Testis (tissue), 3 donors: Measurements from ENCODE around the gene GDPD3. TPM values are rescaled to one million over a fixed set of nuclear protein-coding genes. Genes with fewer than 3 reads are reported as not detected.

Source experiments
- DNase-seq: peaks from one replicate; pipeline ENCODE4 v3.0.0-alpha.2; 2019
- H3K27ac ChIP-seq, 2 donors: fragments of 200-600 bp; sonication (generic); one replicate each; pipeline ENCODE4 v1.5.1; 2019
- H3K27me3 ChIP-seq: fragments of 200-600 bp; sonication (generic); one replicate; pipeline ENCODE4 v1.5.1; 2019
- H3K36me3 ChIP-seq: fragments of 200-600 bp; sonication (generic); one replicate; pipeline ENCODE4 v1.5.1; 2017; ENCODE audit warnings: low read depth; ENCODE audit errors: missing control alignments
- H3K4me1 ChIP-seq: fragments of 200-600 bp; sonication (generic); one replicate; pipeline ENCODE4 v1.5.1; 2019
- H3K4me3 ChIP-seq, 2 donors: fragments of 200-600 bp; sonication (generic); one replicate each; pipeline ENCODE4 v1.5.1; 2017 to 2019
- H3K9me3 ChIP-seq: fragments of 200-600 bp; sonication (generic); one replicate; pipeline ENCODE4 v1.5.1; 2017
- CTCF ChIP-seq, 3 experiments: fragments of 450-650 bp in 2 of 3; fragments of 200-600 bp in 1 of 3; sonication (generic) in 1 of 3; IDR thresholded peaks; one replicate each; pipeline ENCODE4 v1.5.1; 2016 to 2019; ENCODE audit warnings: antibody characterized with exemption in 3 of 3, mild to moderate bottlenecking in 2 of 3, moderate library complexity in 1 of 3
- POLR2A ChIP-seq: fragments of 450-650 bp; IDR thresholded peaks from one replicate; pipeline ENCODE4 v1.6.1; 2017; ENCODE audit warnings: antibody characterized with exemption, mild to moderate bottlenecking, moderate library complexity
- WGBS, 2 donors: methylation state at CpG; one replicate each; pipeline ENCODE4 v1.1.5; 2018; 5-methylcytosine and 5-hydroxymethylcytosine counted together
- intact Hi-C: fragments of 100-400 bp; cut with DNase I; formaldehyde crosslinking; loops from one replicate; pipeline ENCODE4 v1.15.1; 2023; ENCODE audit warnings: low total_unique reads
- polyA plus RNA-seq: library from polyadenylated mRNA; stranded (reverse); fragments of 350-450 nt; fragmentation: Illumina TruSeq; extraction: RNeasy Lipid Tissue Mini Kit (QIAGEN cat#74804); gene quantifications from one replicate; pipeline ENCODE4 v1.2.3, GENCODE V29; 2014; ENCODE audit warnings: low read depth, low replicate concordance; ENCODE audit not compliant: insufficient read depth
- total RNA-seq, 2 donors: library from RNA; depleted of rRNA; stranded (reverse); fragments of >200 nt; gene quantifications; one replicate each; pipeline ENCODE4 v1.2.3, GENCODE V29; 2016

Gene GDPD3
- total and polyA plus RNA-seq, 3 donors from 2014 or later, result 1.5 to 7.2 (median 4.0) TPM

DNA sequence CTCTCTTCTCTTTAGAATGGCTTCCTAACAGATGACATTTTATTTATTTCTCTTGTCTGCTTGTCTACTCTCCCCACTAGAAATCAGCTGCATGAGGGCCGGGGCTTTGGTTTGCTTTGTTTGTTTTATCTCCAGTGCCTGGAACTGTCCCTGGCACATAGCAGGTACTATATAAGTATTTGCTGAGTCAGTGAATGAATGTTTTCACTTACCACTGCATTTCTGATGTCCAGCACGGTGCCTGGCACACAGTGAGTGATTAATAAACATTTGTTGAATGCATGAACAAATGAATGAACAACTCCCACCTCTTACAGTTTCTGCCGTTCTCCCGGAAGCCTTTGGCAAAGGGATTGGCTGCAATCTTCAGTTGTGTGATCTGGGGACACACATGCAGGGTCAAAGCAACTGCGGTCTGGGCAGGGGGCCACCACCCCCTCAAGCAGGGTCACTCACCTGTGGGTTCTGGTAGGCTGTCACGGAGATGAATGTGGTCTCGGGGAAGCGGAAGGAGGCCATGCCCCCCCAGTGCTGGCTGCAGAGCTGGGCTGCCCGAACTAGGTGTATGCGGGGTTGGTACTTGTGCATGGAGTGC, 25.0 kb downstream of the GDPD3 start:
- no peaks in the 10 kb centered on the region for H3K27me3 ChIP-seq
- H3K4me3 ChIP-seq, result no peak overlapping the region
- peaks cover 23% of the 10 kb centered on the region for H3K4me1 ChIP-seq
- H3K27ac ChIP-seq, result no peak overlapping the region
- H3K36me3 ChIP-seq, result no peaks in the 10 kb centered on the region
- intact Hi-C loops, result no loop called here
- WGBS, 2 donors, result 82% methylated on average over 10 of the region's 10 CpGs
- TF ChIP-seq CTCF (IDR thresholded peaks at IDR 0.05) (no peak), POLR2A (no peak)
- DNase-seq, result no peak
- H3K9me3 ChIP-seq, result no peaks in the 10 kb centered on the region

- DNase-seq, result no peak
- Histone ChIP-seq H3K4me1 (peaks cover 18% of the 10 kb centered on the region), H3K27me3 (no peaks in the 10 kb centered on the region), H3K4me3 (no peak overlapping the region), H3K9me3 (no peaks in the 10 kb centered on the region), H3K36me3 (no peaks in the 10 kb centered on the region), H3K27ac (no peak overlapping the region)
- no peak for TF ChIP-seq POLR2A
- TF ChIP-seq CTCF (IDR thresholded peaks at IDR 0.05), result no peak
- intact Hi-C loops, result no loop called here
- whole genome bisulfite sequencing, 2 donors, result 87 to 91% methylated on average over 11 of the region's 11 CpGs
Observed at GRCh38 chr16:30087181-30087898, 26.0 kb downstream of the GDPD3 start.

DNA sequence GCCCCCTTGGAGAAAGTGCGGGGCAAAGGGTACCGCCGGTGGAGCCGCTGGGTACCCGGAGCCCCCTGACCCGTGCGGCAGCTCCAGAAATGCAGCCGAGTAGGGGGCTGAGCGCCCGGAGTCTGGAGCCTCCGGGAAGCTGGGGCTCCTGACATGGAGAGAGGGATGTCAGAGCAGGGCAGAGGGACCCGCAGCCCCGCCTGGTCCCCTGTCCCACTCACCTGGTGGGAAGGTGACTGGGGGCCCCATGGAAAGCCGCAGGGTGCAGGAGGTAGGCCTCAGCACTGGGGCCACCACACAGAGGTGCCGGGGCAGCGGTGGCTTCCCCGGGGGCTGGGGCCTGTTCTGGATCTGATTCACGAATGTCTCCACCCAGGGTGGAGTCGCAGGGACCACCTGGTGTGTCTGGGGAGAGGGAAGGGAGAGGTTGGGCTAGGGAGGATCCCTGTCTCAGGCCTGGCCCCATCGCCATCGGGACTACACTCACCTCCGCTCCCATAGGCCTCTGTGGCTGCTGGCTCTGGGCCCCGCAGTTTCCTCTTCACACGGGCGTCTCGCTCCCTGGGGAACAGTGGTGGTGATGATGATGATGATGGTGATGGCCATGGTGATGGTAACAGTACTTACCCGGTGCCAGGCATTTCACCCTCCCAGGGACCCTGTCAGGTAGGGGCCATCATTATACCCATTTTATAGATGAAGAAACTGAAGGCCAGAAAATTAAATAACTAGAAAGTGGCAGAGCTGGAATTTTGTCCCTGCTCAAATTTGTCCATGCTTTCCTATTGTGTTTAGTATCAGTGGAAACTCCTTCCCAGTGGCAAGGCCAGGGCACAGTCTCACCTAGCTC, 26.8 kb downstream of the GDPD3 start:
- Histone ChIP-seq H3K9me3 (no peaks in the 10 kb centered on the region), H3K27me3 (no peaks in the 10 kb centered on the region), H3K36me3 (no peaks in the 10 kb centered on the region), H3K4me3 (no peak overlapping the region), H3K4me1 (peaks cover 15% of the 10 kb centered on the region), H3K27ac (no peak overlapping the region)
- intact Hi-C loops, result no loop called here
- TF ChIP-seq POLR2A, result no peak
- TF ChIP-seq CTCF (IDR thresholded peaks at IDR 0.05), result no peak
- 83 to 85% methylated on average over 12 to 25 of the region's 27 CpGs for WGBS, 2 donors
- DNase-seq, result no peak

DNA sequence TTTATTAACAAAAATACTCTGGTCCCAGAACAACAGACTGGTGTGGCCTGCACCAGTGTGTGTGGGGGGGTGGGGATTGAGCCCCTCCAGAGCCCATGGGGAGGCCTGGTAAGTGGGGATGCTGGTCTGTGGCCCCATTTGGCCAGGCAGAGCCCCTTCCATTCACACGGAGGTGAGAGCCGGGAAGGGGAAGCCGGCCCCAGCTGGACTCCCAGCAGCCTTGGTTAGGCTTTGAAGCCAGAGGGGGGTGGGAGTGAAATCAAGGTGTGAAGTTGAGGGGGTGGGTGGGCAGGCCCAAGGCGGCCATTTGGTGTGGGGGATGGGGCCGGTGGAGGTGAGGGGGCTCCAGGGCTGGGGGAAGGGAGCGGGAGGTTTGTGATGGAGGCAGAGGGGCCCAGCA, 27.5 kb downstream of the GDPD3 start:
- TF ChIP-seq CTCF (IDR thresholded peaks at IDR 0.05) (no peak), POLR2A (no peak)
- DNase-seq, result no peak
- H3K4me3 ChIP-seq, result no peak overlapping the region
- no peaks in the 10 kb centered on the region for H3K27me3 ChIP-seq
- no peaks in the 10 kb centered on the region for H3K9me3 ChIP-seq
- H3K36me3 ChIP-seq, result no peaks in the 10 kb centered on the region
- peaks cover 8% of the 10 kb centered on the region for H3K4me1 ChIP-seq
- 71 to 77% methylated on average over 4 to 6 of the region's 6 CpGs for WGBS, 2 donors
- intact Hi-C loops, result no loop called here
- no peak overlapping the region for H3K27ac ChIP-seq
